NCI-H226 (cell line): ENCODE data around the gene MBLAC1.
"Not testable (repeated sequence)": the region's sequence is repeated elsewhere in the genome, so short reads cannot be mapped to it uniquely, and the experiment has no call there.

ENCODE experiments used
- DNase-seq: peaks from one replicate; pipeline ENCODE4 v3.0.0-alpha.2; 2015

The MBLAC1 gene

DNA sequence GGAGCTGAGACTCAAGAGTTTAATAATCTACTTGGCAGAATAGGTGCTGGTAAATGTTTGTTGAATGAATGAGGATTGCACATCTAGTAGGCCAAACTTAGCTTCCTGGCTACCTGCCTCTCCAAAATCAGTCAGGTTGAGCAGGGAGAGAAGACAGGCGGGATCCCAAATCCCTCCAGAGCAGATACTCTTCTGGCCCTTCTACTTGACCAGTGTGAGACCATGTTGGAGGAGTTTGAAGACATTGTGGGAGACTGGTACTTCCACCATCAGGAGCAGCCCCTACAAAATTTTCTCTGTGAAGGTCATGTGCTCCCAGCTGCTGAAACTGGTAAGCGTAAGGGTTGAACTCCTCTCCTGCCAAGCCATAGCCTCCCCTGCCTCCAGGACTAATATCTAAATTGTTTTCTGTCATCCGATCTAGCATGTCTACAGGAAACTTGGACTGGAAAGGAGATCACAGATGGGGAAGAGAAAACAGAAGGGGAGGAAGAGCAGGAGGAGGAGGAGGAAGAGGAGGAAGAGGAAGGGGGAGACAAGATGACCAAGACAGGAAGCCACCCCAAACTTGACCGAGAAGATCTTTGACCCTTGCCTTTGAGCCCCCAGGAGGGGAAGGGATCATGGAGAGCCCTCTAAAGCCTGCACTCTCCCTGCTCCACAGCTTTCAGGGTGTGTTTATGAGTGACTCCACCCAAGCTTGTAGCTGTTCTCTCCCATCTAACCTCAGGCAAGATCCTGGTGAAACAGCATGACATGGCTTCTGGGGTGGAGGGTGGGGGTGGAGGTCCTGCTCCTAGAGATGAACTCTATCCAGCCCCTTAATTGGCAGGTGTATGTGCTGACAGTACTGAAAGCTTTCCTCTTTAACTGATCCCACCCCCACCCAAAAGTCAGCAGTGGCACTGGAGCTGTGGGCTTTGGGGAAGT is 2.2 kb upstream of the MBLAC1 start:
- DNase-seq: no peak

DNA sequence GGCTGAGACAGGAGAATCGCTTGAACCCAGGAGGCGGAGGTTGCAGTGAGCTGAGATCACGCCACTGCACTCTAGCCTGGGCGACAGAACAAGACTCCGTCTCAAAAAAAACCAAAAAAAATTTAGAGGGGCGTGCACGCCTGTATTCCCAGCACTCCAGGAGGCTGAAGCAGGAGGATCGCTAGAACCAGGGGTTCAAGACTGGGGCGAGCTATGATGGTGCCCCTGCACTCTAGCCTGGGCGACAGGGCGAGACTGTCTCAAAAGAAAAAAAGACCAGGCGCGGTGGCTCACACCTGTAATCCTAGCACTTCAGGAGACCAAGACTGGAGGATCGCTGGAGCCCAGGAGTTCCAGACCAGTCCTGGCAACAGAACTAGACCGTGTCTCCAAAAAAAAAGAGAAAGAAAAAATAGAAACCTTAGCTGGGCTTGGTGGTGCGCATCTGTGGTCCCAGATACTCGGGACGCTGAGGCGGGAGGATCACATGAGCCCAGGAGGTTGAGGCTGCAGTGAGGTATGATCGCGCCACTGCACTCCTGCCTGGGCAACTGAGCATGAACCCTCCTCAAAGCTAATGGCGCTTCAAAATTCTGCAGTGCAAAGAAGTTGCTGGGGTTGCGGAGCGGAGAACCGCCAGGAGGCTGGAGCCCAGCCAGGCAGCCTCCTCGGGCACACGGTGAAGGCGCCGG is 382 bp upstream of the MBLAC1 start:
- DNase-seq: no peak

DNA sequence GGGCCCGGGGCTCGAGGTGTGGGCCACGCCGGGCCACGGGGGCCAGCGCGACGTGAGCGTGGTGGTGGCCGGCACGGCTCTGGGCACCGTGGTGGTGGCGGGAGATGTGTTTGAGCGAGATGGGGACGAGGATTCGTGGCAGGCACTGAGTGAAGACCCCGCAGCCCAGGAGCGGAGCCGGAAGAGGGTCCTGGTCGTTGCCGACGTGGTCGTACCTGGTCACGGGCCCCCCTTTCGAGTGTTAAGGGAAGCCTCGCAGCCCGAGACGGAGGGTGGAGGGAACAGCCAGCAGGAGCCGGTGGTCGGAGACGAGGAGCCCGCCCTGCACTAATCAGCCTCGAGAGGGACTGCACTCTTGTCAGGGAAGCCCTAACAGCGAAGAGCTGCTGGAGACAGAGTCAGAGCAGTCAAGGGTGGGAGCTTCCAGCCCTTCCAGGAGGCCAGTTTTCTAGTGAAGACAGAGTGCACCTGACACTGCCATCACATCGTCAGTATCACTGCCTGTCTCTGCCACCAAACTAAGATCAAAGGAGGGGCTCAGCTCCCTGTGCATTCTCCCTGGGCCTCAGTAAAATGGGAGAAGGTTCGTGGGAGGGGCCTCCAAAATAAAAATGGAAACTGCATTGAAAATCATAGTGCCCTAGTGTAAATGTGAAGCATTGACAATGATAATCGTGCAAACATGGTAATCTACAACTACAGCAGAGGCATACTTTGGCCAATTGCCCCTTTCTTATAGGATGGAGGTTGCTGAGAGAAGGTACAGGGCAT is 1.3 kb downstream of the MBLAC1 start:
- no peak for DNase-seq

DNA sequence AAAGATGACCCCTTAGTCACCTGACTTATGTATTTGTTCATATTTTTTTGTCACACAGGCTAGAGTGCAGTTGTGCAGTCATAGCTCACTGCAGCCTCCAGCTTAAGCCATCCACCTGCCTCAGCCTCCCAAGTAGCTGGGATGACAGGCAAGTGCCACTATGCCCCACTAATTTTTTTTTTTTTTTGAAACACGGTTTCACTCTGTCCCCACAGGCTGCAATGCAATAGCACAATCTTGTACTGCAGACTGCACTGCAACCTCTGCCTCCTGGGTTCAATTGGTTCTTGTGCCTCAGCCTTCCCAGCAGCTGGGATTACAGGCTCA is 1.8 kb downstream of the MBLAC1 start:
- DNase-seq: no peak

DNA sequence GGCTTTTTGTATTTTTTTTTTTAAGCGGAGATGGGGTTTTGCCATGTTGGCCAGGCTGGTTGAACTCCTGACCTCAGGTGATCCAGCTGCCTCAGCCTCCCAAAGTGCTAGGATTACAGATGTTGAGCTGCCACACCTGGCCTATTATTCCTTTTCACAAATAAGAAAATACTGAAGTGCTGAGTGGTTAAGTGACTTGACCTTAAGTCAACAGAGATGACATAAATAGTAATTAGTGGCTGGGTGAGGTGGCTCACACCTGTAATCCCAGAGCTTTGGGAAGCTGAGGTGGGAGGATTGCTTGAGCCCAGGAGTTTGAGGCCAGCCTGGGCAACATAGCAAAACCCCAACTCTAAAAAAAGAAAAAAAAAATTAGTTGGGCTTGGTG is 3.4 kb downstream of the MBLAC1 start:
- DNase-seq: not testable (repeated sequence)

DNA sequence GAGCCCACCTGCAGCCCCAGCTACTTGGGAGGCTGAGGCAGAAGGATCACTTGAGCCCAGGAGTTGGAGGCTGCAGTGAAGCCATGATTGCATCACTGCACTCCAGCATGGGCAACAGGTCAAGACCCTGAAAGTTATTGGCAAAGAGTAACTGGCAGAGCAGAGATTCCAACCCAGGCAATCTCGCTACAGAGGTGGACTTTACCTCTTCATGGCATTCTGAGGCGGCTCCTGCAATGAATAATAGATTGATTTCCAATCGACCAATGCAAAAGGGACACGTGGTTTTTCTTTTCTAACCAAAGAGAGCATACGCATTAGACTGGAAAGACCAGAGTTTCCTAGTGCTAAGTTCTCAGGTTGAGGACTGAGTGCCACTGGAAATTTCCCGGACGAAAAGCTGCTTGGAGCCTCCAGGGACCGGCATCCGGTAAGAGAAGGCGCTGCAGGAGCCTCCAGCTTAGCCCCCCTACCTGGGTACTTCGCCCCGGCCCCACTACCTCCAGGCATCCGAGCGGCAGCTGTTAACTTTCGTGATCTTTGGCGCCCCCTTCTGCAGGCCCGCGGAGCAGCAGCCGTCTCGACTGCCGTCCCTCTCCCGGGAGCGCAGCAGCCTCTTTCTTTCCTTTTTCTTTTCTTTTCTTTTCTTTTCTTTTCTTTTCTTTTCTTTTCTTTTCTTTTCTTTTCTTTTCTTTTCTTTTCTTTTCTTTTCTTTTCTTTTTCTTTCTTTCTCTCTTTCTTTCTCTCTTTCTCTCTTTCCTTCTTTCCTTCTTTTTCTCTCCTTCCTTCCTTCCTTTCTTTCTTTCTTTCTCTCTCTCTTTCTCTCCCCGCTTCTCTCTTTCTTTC is 4.1 kb downstream of the MBLAC1 start:
- no peak for DNase-seq

DNA sequence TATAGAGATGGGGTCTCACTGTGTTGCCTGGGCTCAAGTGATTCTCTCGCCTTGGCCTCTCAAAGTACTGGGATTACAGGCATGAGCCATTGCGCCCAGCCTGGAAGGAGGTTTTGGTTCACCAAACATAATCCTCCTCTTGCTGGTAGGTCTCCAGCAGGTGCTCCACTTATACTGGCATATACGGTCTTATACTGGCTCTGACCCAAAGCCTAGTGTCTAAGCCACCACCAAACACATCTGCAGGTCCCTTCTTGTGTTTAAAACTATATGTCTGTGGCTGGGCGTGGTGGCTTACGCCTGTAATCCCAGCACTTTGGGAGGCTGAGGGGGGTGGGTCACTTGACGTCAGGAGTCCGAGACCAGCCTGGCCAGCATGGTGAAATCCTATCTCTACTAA is 5.4 kb downstream of the MBLAC1 start:
- no peak for DNase-seq

DNA sequence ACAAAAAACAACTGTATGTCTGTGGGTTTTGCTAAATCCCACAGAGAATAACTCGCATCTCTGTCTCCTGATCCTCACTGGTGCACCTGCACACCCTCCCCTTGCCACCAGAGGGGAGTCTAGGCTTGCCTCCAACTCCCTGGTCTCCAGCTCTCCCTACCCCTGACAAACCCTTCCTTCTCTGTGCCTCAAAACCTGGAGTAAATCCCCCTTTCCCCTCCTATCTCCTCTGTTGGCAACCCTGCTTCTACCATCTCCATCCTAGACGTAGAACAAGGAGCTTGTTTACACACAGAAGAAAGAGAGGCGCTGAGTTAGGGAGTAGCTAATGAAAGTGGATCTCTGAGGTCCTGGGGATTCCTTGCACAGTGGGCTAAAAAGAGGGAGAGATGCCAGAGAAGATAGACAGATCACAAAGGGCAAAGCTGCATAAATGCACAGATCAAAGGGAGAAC is 6.0 kb downstream of the MBLAC1 start:
- peak; percentile 49 for DNase-seq

DNA sequence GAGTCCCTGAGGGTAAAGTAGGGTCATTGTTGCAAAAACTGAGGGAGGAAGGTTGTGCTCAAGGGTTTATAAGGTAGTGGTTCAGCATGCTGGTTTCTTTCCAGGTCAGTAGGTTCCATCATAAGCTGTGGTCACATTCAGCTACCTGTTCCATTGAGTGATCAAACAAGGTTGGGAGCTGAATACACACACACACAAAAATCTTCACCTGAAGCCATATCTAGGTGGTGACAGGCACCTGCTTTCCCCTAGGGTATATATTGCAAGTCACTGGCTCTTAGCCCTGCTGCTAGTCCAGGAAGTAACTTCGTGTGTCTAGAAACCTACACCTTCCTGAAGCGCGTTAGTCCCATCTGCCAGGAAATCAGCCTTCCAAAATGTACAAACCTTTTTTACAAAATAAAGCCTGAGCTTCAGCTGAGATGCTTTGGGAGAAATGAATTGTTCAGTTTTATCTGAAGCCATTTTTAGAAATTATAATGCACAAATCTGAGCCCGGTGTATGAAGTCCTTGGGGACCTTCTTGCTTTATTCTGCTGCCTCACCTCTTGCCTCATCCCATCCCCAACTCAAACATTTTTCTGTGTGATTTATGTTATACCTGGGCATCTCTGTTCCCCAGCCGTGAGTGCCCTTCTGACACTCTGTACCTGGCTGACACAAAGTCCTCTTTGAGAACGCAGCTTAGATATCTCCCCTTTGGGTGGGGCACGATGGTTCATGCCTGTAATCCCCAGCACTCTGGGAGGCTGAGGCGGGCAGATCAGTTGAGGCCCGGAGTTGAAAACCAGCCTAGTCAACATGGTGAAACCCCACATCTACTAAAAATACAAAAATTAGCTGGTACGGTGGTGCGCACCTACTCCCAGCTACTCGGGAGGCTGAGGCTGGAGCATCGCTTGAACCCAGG is 11.3 kb downstream of the MBLAC1 start:
- DNase-seq: no peak

DNA sequence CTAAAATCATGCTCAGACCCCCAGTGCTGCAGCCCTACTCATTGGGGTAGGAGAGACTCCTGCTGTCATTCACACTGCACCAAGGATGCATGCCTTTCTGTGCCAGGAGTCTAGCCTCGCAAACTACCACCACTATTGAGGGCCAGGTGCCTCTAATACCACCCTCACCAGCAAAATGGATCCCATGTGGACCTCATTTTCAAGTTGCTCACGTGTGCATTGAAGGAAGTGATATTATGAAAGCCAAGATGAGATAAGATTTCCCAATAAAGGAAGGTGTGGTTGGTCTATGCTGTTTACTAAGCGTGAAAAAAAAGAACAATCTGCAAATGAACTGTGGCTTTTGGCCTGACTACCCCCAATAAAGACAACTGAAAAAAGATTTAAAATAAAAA is 14.8 kb downstream of the MBLAC1 start:
- no peak for DNase-seq

DNA sequence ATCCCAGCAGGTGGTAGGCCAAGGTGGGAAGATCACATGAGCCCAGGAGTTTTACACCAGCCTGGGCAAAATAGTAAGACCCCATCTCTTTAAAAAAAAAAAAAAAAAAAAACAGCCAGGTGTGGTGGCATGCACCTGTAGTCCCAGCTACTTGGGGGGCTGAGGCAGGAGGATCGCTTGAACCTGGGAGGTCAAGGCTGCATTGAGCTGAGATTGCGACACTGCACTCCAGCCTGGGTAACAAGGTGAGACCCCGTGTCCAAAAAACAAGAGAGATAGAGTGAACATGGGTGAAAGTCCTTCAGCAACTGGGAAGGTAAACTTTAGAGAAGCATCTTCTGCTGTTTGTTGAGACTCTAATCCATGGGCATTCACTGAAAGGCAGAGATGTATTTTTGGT is 15.7 kb downstream of the MBLAC1 start:
- DNase-seq: no peak

DNA sequence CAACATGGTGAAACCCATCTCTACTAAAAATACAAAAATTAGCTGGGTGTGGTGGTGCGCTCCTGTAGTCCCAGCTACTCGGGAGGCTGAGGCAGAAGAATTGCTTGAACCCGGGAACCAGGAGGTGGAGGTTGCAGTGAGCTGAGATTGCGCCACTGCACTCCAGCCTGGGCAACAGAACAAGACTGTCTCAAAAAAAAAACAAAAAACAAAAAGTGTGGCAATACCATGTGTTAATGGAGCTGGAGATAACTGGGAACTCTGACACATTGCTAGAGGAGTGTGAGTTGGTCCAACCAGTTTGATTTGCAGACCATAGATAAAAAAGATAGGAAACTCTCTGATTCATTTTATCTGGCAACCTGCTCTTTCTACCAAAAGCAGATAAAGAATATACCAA is 19.6 kb downstream of the MBLAC1 start:
- peak; percentile 85 for DNase-seq

DNA sequence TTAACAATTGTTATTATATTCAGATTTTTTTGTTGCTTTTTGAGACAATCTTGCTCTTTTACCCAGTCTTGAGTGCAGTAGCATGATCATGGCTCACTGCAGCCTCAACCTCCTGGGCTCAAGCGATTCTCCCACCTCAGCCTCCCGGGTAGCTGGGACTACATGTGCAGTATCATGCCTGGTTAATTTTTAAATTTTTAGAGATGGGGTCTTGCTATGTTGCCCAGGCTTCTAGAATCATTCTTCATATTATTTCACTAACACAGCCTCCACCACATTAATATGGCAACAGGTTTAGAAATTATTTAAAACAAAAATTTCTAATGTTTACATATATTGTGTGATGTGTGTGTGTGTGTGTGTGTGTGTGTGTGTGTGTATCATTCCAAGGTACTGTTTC is 20.5 kb downstream of the MBLAC1 start:
- no peak for DNase-seq

DNA sequence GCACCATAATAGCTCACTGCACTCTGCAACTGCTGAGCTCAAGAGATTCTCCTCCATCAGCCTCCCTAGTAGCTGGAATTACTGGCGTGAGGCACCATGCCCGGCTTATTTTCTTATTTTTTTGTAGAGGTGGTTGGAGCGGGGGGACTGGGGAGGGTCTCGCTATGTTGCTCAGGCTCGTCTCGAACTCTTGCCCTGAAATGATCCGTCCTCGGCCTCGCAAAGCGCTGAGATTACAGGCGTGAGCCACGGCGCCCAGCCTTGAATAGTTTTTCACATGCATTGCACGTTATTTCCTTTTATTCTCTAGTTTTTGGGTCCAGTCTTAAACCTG is 21.4 kb downstream of the MBLAC1 start:
- DNase-seq: no peak

DNA sequence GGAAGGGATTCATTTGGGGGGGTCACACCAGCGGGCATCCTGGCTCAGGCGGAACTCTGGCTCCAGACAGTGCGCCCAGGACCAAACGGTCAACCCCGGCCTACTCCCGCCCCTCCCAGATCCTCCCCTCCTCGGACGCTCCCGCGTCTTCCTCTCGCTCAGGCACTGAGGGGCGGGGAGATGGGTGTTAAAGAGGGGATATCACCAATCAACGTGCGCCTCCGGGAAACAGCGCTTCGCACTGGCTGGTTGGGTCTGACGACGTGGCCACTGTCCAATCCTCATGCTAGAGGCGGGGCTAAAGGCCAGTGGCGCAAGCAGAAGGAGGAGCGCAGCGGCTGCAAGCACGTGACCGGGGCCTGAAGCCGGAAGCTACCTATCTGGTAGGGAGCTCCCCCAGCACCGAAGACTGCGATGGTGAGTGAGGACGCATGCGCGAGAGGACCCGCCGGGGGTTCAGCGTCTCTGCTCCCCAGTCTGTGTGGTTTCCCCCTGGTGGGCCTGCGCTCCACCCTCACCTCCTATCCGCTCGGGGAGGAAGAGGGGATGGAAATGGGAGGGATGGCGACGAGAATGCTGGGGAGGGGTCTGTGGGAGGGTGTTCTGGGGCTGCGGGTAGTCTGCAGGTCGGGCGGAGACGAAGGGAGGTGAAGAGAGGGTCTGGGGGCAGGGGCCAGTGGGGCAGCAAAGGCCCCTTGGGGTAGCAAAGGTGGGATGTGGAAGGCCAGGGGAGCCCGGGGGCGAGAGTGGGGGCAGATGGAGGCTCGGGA is 22.0 kb downstream of the MBLAC1 start, which contains the start of gene LAMTOR4:
TSS of gene LAMTOR4 (plus strand) at position 360 of the 770 bp plus-strand sequence. CDS start at position 415, 55 bp downstream.
- peak; percentile 99 for DNase-seq

DNA sequence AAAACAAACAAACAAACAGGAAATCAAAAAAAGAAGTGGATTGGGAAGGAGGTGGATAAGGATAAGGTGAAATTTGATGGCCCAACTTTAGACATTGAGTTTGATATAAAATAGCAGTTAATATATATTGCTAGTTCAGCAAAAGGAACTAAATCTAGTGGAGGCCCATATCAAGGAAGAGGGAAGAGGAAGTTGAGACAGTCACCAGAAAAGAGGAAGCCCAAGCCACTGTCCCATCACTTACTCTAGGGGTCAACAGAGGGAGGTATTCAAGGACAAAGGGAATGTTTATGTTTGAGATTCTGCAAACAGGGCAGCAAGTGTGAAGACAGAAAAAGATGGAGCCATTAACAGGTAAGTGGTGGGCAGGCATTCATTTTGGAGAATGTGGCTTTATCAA is 25.6 kb downstream of the MBLAC1 start:
- no peak for DNase-seq

DNA sequence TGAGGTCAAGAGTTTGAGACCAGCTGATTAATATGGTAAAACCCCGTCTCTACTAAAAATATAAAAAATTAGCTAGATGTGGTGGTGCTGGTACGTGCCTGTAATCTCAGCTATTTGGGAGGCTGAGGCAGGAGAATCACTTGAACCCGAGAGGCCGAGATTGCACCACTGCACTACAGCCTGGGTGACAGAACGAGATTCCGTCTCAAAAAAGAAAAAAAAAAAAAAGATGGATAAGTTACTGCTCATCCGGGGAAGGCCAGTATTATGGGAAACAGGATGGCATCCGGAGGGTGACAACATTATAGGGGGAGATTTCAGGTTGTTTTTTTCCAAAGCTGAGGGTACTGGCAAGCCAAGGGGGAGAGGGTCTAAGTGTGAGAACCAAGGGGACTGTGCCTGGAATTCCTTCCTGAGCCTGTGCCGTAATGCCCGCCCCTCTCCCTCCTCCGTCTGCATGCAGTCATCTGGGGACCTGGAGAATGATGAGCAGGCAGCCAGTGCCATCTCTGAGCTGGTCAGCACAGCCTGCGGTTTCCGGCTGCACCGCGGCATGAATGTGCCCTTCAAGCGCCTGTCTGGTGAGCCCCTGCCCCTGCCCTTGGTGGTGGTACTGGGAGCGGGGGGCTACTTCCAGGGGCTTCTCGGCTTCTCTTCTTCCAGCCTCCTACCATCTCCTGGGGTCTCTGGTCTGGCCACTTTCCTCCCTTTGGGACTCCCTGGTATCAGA is 26.3 kb downstream of the MBLAC1 start:
- DNase-seq: no peak

DNA sequence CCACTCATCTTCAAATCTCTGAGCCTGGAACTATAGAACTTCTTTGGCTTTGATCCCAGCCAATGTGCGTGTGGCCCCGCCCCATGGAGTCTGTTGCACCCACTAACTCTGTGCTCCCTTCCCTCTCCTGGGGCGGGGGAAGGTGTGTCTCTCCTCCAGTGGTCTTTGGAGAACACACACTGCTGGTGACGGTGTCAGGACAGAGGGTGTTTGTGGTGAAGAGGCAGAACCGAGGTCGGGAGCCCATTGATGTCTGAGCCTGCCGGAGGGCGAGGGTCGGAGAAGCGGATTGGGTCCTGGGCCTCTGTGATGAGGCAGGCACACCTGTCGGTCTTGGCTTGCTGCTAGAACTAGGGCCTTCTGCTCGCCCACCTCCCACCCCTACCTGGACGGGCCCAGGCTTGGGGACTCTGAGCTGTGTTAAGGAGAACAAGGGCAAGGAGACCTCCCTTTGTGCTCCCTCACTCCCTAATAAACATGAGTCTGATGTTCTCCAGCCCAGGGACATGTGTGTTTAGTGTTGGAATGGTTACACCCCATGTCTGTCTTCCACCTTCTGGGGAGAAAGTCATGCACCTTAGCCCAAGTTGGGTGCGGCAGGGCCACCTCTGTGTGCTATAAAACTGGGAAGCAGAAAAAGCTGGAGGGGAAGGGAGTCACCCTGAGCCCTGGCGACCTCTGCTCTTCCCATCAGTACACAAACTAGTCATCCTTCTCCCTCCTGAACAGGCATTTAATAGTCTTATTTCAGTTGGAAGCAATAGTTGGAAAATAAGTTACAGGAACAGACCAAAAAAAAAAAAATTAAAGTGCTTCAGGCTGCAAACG is 27.2 kb downstream of the MBLAC1 start:
- DNase-seq: no peak
